ENCODE results near the gene ITGBL1. TPM values are rescaled to one million over a fixed set of nuclear protein-coding genes. Genes with fewer than 3 reads are reported as not detected.

ITGBL1 gene
- total RNA-seq, 6 experiments from 2014 or later, result 0.64 to 3.8 (median 1.6) TPM

- intact Hi-C loops (cut with DNase I), result no loop called here
- 38% methylated on average over 6 of the region's 6 CpGs for WGBS (ENCODE audit: insufficient coverage, low coverage, low lambda C conversion rate, missing lambda C conversion rate)
Measured at GRCh38 chr13:101709952-101710351, 257.5 kb downstream of the ITGBL1 start.

GRCh38 chr13:101711307-101712025, 259.0 kb downstream of the ITGBL1 start:
- ATAC-seq (no peak), DNase-seq (no peak)
- Histone ChIP-seq H3K9me3 (no peaks in the 10 kb centered on the region), H3K27ac (no peak overlapping the region), H3K36me3 (no peaks in the 10 kb centered on the region), H3K4me1 (peaks cover 0 to 27% (median 7%) of the 10 kb centered on the region in 4 donors), H3K4me3 (no peak overlapping the region), H3K27me3 (no peaks in the 10 kb centered on the region)
- no peak for TF ChIP-seq POLR2A (IDR thresholded peaks at IDR 0.05)
- 83% methylated on average over 2 of the region's 2 CpGs for WGBS (ENCODE audit: insufficient coverage, low coverage, low lambda C conversion rate, missing lambda C conversion rate)
- intact Hi-C loops (cut with DNase I), result no loop called here

More at GRCh38 chr13:101709952-101710351, 257.5 kb downstream of the ITGBL1 start:
- Histone ChIP-seq H3K4me1 (peaks cover 0 to 31% (median 7%) of the 10 kb centered on the region in 4 donors), H3K27me3 (no peaks in the 10 kb centered on the region), H3K36me3 (no peaks in the 10 kb centered on the region), H3K4me3 (no peak overlapping the region), H3K9me3 (no peaks in the 10 kb centered on the region), H3K27ac (peak overlapping the region in 2 of 3 donors; percentile 19 to 25)
- DNase-seq (no peak), ATAC-seq (peak; percentile 57 to 76 (median 64))
- no peak for TF ChIP-seq CTCF (IDR thresholded peaks at IDR 0.05)
- no peak for TF ChIP-seq POLR2A (IDR thresholded peaks at IDR 0.05)

GRCh38 chr13:101712026-101712348, 259.5 kb downstream of the ITGBL1 start:
- no peak overlapping the region for H3K4me3 ChIP-seq
- intact Hi-C loops (cut with DNase I), result no loop called here
- no peaks in the 10 kb centered on the region for H3K36me3 ChIP-seq
- 64% methylated on average over 2 of the region's 2 CpGs for WGBS (ENCODE audit: insufficient coverage, low coverage, low lambda C conversion rate, missing lambda C conversion rate)
- DNase-seq (no peak), ATAC-seq (no peak)
- TF ChIP-seq POLR2A (IDR thresholded peaks at IDR 0.05) (no peak), CTCF (IDR thresholded peaks at IDR 0.05) (no peak)
- peaks cover 0 to 22% (median 7%) of the 10 kb centered on the region in 4 donors for H3K4me1 ChIP-seq
- H3K27me3 ChIP-seq, result no peaks in the 10 kb centered on the region
- no peak overlapping the region for H3K27ac ChIP-seq
- H3K9me3 ChIP-seq, result no peaks in the 10 kb centered on the region

GRCh38 chr13:101714195-101714594, 261.7 kb downstream of the ITGBL1 start:
- no peak for DNase-seq
- Histone ChIP-seq H3K4me1 (peaks cover 0 to 7% (median 3%) of the 10 kb centered on the region in 4 donors), H3K36me3 (no peaks in the 10 kb centered on the region), H3K4me3 (no peak overlapping the region), H3K9me3 (no peaks in the 10 kb centered on the region), H3K27me3 (no peaks in the 10 kb centered on the region), H3K27ac (no peak overlapping the region)
- ATAC-seq, result no peak
- no peak for TF ChIP-seq POLR2A (IDR thresholded peaks at IDR 0.05)
- no peak for TF ChIP-seq CTCF (IDR thresholded peaks at IDR 0.05)
- 83% methylated on average over 3 of the region's 3 CpGs for WGBS (ENCODE audit: insufficient coverage, low coverage, low lambda C conversion rate, missing lambda C conversion rate)
- intact Hi-C loops (cut with DNase I), result no loop called here

- H3K27ac ChIP-seq, result no peak overlapping the region
- no peak overlapping the region for H3K4me3 ChIP-seq
- no peaks in the 10 kb centered on the region for H3K36me3 ChIP-seq
- TF ChIP-seq CTCF (IDR thresholded peaks at IDR 0.05) (no peak), POLR2A (IDR thresholded peaks at IDR 0.05) (no peak)
- ATAC-seq (no peak), DNase-seq (no peak)
- H3K27me3 ChIP-seq, result no peaks in the 10 kb centered on the region
- no peaks in the 10 kb centered on the region for H3K9me3 ChIP-seq
- WGBS (ENCODE audit: insufficient coverage, low coverage, low lambda C conversion rate, missing lambda C conversion rate), result 87% methylated on average over 10 of the region's 10 CpGs
- no peaks in the 10 kb centered on the region for H3K4me1 ChIP-seq
- intact Hi-C loops (cut with DNase I), result no loop called here
Measured at GRCh38 chr13:101717353-101717752, 264.9 kb downstream of the ITGBL1 start.
